HG02840 (cell line): ENCODE data around the gene FTO.
"Not testable (repeated sequence)": the region's sequence is repeated elsewhere in the genome, so short reads cannot be mapped to it uniquely, and the experiment has no call there.

Experiments
- ATAC-seq: cut with Tn5 transposase; IDR thresholded peaks from one replicate; pipeline ENCODE4 v1.9.1; 2021; ENCODE audit warnings: mild to moderate bottlenecking, moderate library complexity, moderate number of reproducible peaks; ENCODE audit not compliant: unreplicated experiment, low FRiP score

FTO gene

GRCh38 chr16:53703590-53704444, at the start of gene FTO, which contains the start of gene RPGRIP1L:
Gene FTO, plus strand, starts transcription at chr16:53704156.
Gene RPGRIP1L, minus strand, starts transcription at chr16:53703859. Its CDS starts 3,136 bp downstream, at chr16:53700723.
- ATAC-seq = peak; percentile 100

GRCh38 chr16:53654946-53655345, 49.0 kb upstream of the FTO start:
- no peak for ATAC-seq

DNA sequence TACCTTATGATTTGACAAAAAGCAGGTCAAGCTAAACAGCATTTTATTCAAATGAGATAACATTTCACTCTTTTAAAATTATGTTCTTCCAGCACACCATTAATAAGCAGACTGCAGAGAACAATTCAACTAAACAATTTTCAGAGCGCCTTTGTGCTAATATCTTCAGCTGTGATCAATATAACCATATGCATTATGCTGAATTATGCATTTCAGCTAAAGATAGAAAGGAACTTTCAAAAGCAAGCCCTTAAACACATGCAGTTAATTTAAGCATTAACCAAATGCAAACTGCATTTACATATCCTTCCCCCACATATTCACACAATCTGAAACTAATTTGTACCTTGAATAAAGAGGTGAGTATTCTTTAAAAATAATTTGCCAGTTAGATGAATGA, 41.9 kb upstream of the FTO start:
- ATAC-seq = no peak

- no peak for ATAC-seq
These were observed 39.1 kb upstream of the FTO start for GRCh38 chr16:53664724-53665345.

DNA sequence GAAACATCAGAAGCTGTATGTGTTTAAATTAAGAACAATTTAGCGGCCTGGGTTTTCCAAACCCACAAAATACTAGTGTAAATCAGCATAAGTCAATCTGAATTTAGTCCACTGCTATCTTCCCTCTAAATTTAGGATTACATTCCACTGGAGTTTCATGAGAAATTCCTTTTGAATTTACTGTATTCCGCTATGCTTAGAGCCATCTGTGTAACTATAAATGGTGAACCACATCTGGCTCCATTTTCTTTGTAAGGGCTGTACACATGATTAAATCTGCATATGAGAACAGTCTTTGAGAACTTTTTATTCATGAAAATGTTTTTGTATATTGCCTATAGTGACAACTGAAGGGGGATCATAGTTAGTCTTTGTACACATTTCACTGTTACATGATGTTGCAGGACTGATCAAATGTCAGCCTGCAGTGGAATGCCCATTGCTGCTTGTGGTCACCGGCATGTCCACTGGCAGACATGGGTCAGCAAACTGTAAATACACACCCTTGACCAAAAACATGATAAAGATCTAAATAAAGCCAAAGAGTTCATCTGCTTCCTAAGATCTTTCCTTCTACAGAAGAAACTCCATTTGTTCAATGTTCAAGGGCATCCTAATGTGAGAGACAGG, 37.1 kb upstream of the FTO start:
- no peak for ATAC-seq

- ATAC-seq = no peak
These were observed 35.1 kb upstream of the FTO start for GRCh38 chr16:53668869-53669268.

DNA sequence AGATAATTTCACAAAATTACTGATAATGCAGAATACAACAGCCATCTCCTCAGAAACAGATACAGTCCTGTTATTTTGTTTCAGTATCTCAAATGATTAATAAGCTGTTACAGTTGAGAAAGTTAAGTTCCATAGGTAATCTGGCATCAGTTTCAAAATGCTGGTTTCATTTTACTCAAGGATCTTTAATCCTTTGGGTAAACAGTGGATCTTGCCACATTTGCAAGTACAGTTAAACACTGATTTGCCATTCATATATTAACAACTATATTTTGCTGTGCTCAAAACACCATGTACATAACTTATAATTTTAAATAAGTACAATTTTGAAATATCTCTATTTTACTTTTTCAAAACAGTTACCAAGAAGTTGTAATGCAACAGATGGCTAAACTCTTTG, 31.5 kb upstream of the FTO start:
- ATAC-seq = no peak

DNA sequence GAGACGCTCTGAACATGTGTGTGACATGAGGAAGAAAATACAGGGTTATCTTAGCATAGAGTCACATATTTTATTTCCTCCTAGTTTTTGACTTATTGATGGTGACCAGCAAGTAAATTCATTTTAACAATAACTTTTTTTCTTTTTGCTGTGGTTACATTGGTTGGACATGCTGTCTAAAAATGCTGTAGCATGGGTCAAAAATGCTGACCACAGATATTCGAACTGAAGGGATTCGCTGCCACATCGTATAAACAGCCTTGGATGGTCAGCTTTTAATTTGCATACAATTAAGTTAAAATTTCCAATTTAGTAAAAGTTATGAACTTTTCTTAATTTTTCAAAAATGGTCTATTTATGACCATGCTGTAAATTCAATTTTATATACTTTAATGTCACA, 30.8 kb upstream of the FTO start:
- ATAC-seq = no peak

GRCh38 chr16:53678155-53678554, 25.8 kb upstream of the FTO start:
- no peak for ATAC-seq

GRCh38 chr16:53678756-53679343, 25.1 kb upstream of the FTO start:
- no peak for ATAC-seq

- no peak for ATAC-seq
These were observed 23.2 kb upstream of the FTO start for GRCh38 chr16:53680756-53681155.

- ATAC-seq = no peak
These were observed 22.6 kb upstream of the FTO start for GRCh38 chr16:53681354-53681753.

- ATAC-seq = not testable (repeated sequence)
These were observed 18.6 kb upstream of the FTO start for GRCh38 chr16:53685334-53685733.

DNA sequence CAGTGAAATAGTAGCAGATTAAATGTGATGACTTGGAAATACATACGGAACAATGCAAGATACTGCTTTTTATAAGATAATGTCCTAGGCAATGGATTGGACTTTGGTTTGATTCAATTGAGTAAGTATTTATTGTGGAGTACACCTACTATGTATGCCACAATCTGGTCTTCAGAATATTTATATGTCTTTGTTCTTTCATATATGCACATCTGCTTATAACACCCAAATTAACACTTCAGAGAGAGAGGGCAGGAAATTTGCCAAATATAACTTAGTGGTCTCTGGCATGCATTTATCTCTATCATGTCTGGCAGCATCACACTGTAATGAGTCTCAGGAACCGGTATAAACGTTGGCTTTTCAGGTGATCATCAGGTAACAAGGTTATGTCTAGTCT, 17.2 kb upstream of the FTO start:
- ATAC-seq = no peak

DNA sequence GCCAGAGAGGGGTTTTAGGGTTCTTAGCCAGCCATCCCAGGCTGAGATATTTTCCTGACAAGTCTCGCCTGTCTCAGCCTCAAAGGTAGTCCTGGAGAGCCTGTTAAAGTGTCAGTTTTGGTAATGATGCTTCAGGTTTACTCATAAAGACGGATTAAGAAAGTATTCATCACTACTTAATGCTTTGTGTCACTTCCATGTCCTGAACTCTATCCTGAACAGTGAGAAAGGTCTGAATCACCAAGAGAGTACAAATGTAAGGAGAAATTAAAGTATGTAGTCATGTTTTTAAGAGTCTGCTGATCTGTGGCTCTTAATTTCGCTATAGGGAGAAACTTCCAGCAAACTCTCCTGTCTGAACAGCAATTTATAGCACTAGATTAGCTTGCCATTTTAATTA, 14.3 kb upstream of the FTO start:
- ATAC-seq = no peak

DNA sequence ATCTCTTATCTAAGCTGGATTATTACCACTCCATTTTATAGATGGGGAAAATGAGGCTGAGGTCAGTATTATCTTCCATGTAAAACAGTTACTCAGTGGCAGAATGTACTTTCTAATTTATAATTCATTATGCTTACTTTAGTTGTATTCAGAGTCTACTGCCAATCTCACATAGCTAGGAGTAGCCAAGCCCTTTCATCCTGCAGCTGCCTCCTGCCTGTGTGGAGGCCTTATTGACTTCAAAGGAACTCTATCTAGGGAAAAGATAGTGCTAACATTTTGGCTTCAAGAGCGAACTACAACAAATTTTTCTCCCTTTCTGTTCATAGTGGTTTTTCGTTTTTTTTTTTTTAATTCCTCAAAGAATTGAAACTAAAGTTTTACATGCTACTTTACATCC, 13.2 kb upstream of the FTO start:
- ATAC-seq = no peak

GRCh38 chr16:53692146-53692545, 11.8 kb upstream of the FTO start:
- ATAC-seq = no peak

DNA sequence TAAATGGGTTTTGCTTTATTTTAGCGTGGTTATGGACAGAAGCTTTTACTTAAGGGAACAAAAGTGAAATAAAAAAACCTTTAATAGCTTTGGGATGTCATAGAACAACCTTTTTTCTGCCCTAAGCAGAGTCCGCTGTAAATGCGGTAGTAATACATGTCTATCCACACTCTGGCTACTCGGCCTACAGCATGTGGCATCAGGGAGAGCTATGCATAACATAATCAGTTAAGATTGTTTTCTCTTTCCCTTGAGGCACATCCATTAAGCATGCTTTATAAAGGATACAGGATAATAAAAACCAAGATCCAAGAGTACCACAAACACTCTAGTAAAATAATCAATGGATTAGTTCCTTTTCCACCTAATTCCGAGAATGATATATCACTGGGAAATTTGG, 10.6 kb upstream of the FTO start:
- no peak for ATAC-seq

DNA sequence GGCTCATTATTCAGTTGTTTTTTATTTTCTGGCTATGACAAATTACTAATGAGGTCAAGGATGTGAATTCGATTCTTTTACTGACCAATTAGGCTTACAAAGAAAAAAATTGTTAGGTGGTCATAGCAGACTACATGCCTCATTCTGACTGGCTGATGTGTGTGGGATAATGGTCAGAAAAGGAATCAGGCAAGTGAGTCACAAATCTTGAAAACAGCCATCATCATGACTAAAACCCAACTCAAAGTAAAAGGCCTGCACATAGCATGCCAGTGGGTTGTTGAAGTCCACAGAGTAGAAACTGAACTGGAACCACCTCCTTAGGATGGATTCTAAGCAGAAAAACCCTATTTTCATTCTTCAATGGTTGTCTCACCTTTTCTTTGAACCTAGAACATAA, 8.9 kb upstream of the FTO start:
- ATAC-seq = no peak

- not testable (repeated sequence) for ATAC-seq
These were observed 5.7 kb upstream of the FTO start for GRCh38 chr16:53698271-53698670.

- ATAC-seq = no peak
These were observed 473 bp downstream of the FTO start for GRCh38 chr16:53704445-53704813.
